WTC11 (cell line): ENCODE measurements around the gene BBOF1.

Source experiments
- STAT6 ChIP-seq: sonication (generic); formaldehyde crosslinking; conservative IDR thresholded peaks from 2 replicates; pipeline ENCODE4 v1.8.1; 2023; ENCODE audit warnings: mild to moderate bottlenecking, low read depth, missing genetic modification reagents, moderate library complexity
- TF ChIP-seq, protein P1 (sequence below): fragments of 200-600 bp; IDR thresholded peaks from 2 replicates; pipeline ENCODE4 v1.8.0; 2022; ENCODE audit warnings: antibody characterized with exemption

GRCh38 chr14:74083784-74084276, 64.7 kb downstream of the BBOF1 start:
- TF ChIP-seq, protein P1, sequence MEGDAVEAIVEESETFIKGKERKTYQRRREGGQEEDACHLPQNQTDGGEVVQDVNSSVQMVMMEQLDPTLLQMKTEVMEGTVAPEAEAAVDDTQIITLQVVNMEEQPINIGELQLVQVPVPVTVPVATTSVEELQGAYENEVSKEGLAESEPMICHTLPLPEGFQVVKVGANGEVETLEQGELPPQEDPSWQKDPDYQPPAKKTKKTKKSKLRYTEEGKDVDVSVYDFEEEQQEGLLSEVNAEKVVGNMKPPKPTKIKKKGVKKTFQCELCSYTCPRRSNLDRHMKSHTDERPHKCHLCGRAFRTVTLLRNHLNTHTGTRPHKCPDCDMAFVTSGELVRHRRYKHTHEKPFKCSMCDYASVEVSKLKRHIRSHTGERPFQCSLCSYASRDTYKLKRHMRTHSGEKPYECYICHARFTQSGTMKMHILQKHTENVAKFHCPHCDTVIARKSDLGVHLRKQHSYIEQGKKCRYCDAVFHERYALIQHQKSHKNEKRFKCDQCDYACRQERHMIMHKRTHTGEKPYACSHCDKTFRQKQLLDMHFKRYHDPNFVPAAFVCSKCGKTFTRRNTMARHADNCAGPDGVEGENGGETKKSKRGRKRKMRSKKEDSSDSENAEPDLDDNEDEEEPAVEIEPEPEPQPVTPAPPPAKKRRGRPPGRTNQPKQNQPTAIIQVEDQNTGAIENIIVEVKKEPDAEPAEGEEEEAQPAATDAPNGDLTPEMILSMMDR, result no peak
- TF ChIP-seq STAT6 (CRISPR knock-in tag), result no peak
